Left cardiac atrium (tissue), 4 donors: ENCODE data around the gene NBEAL2. TPM values are rescaled to one million over a fixed set of nuclear protein-coding genes. Genes with fewer than 3 reads are reported as not detected.

Experiments
- ATAC-seq, 2 donors: fragments of 200-7000 bp; cut with Tn5 transposase; one replicate each; pipeline ENCODE4 v1.9.1; 2020; ENCODE audit warnings: mild to moderate bottlenecking in 2 of 2, moderate library complexity in 2 of 2
- DNase-seq: peaks from one replicate; pipeline ENCODE4 v3.0.0-alpha.2; 2020
- intact Hi-C, 2 donors: fragments of 100-400 bp; cut with DNase I; formaldehyde crosslinking; loops; one replicate each; pipeline versions ENCODE4 v1.14.1 to v1.15.1; 2022 to 2023
- total RNA-seq, 2 donors: library from RNA; stranded (reverse); fragmentation: NEBNext Ultra II Directional; extraction: Animal tissue kit (Norgen Biotek cat#: 25700); gene quantifications; one replicate each; pipeline ENCODE4 v1.2.1, GENCODE V29; 2021
- donor health status: DM: no; HTN: yes; CAD: no.
- donor health status: DM: no; HTN: yes; CAD: no; lungs with severe emphysema.
- donor health status: DM: yes; HTN: yes; CAD: no.
- donor health status: Dilated cardiomyopathy.

The NBEAL2 gene
- total RNA-seq, 2 donors from 2014 or later, result 17.1 to 23.9 TPM

- no peak for ATAC-seq
- intact Hi-C loops, result no loop called here
Measured at GRCh38 chr3:46981932-46982471, 2.5 kb downstream of the NBEAL2 start.

GRCh38 chr3:46982546-46982945 is 3.1 kb downstream of the NBEAL2 start:
- no peak for DNase-seq
- ATAC-seq, result no peak
- intact Hi-C loops, result no loop called here

More at GRCh38 chr3:46981932-46982471, 2.5 kb downstream of the NBEAL2 start:
- DNase-seq, result peak; percentile 57

GRCh38 chr3:46984591-46985459 is 5.4 kb downstream of the NBEAL2 start:
- DNase-seq (peak; percentile 10), ATAC-seq (no peak)
- intact Hi-C loops, result no loop called here

- ATAC-seq (no peak), DNase-seq (peak; percentile 10)
- intact Hi-C loops, result no loop called here
Measured at GRCh38 chr3:46985588-46985987, 6.1 kb downstream of the NBEAL2 start.

GRCh38 chr3:46986055-46986730 is 6.7 kb downstream of the NBEAL2 start:
- intact Hi-C loops, result no loop called here
- ATAC-seq, result no peak

GRCh38 chr3:46986782-46987310 is 7.4 kb downstream of the NBEAL2 start:
- intact Hi-C loops, result no loop called here
- peak; percentile 13 for DNase-seq
- ATAC-seq, result no peak

More at GRCh38 chr3:46986055-46986730, 6.7 kb downstream of the NBEAL2 start:
- peak; percentile 9 for DNase-seq

GRCh38 chr3:46987319-46987742 is 7.9 kb downstream of the NBEAL2 start:
- ATAC-seq, result no peak
- DNase-seq, result no peak
- intact Hi-C loops, result no loop called here

GRCh38 chr3:46987743-46988401 is 8.4 kb downstream of the NBEAL2 start:
- intact Hi-C loops, result no loop called here
- ATAC-seq, result peak; percentile 74 to 82
- peak; percentile 84 for DNase-seq

GRCh38 chr3:46988616-46989015 is 9.2 kb downstream of the NBEAL2 start:
- DNase-seq, result no peak
- no peak for ATAC-seq
- intact Hi-C loops, result no loop called here

GRCh38 chr3:46989146-46989810 is 9.8 kb downstream of the NBEAL2 start:
- no peak for ATAC-seq

GRCh38 chr3:46990573-46991374 is 11.3 kb downstream of the NBEAL2 start:
- ATAC-seq, result no peak

More at GRCh38 chr3:46989146-46989810, 9.8 kb downstream of the NBEAL2 start:
- no peak for DNase-seq
- intact Hi-C loops, result no loop called here

GRCh38 chr3:46991406-46992165 is 12.1 kb downstream of the NBEAL2 start:
- no peak for DNase-seq
- intact Hi-C loops, result no loop called here
- ATAC-seq, result no peak

More at GRCh38 chr3:46990573-46991374, 11.3 kb downstream of the NBEAL2 start:
- intact Hi-C loops, result no loop called here
- no peak for DNase-seq

GRCh38 chr3:46992231-46992630 is 12.8 kb downstream of the NBEAL2 start:
- DNase-seq (no peak), ATAC-seq (no peak)
- intact Hi-C loops, result no loop called here

GRCh38 chr3:46993292-46993691 is 13.8 kb downstream of the NBEAL2 start:
- no peak for ATAC-seq
- intact Hi-C loops, result no loop called here
- no peak for DNase-seq

GRCh38 chr3:46993986-46994385 is 14.5 kb downstream of the NBEAL2 start:
- DNase-seq, result no peak
- intact Hi-C loops, result no loop called here

GRCh38 chr3:46994801-46995731 is 15.6 kb downstream of the NBEAL2 start:
- DNase-seq (peak; percentile 18), ATAC-seq (no peak)
- intact Hi-C loops, result no loop called here

More at GRCh38 chr3:46993986-46994385, 14.5 kb downstream of the NBEAL2 start:
- no peak for ATAC-seq
